Measurements from ENCODE around the gene DIPK1B.

DNA sequence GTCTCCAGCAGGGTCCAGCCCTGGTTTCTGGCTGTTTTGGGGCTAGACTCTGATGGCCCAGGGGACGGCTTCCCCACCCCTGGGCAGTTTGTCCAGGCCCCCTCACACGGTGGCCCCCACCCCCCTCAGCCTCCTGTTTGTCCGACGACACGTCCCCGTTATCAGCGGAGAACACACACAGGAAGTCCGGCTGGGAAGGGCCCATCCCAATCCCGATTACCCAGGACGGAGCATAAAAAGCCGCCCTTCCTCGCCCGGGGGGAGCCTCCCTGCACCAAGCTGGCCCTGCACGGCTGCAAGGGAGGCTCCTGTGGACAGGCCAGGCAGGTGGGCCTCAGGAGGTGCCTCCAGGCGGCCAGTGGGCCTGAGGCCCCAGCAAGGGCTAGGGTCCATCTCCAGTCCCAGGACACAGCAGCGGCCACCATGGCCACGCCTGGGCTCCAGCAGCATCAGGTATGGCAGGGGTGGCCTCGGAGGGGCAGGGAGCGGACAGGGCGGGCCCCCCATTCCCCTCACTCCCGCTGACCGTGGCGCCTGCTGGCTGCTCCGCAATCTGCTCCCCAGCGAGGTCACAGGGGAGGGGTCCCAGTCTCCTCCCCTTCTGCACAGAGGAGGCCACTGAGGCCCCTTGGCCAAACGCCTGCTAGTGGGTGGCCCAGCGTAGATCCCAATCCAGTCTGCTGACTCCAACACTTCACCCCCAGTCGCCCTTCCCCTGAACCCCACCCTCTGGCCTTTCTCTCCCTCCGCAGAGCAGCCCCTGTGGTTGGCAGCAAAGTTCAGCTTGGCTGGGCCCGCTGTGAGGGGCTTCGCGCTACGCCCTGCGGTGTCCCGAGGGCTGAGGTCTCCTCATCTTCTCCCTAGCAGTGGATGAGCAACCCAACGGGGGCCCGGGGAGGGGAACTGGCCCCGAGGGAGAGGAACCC is 49.5 kb upstream of the DIPK1B start, which contains the start of gene EGFL7:
- TF ChIP-seq EZH2 (IDR thresholded peaks at IDR 0.05; ENCODE audit: insufficient read depth, low read length) (no peak), CTCF (IDR thresholded peaks at IDR 0.05; ENCODE audit: insufficient read depth, low read depth, low read length) (no peak)

Measured in astrocyte (in vitro differentiated cells and primary cell).